ENCODE results near the gene TRPM2. TPM values are rescaled to one million over a fixed set of nuclear protein-coding genes. Genes with fewer than 3 reads are reported as not detected.

Gene TRPM2
- total RNA-seq, 4 donors from 2014 or later, result 1.0 to 3.3 (median 3.1) TPM

GRCh38 chr21:44364151-44365053, 11.0 kb downstream of the TRPM2 start:
- Histone ChIP-seq H3K27ac (no peak overlapping the region), H3K9me3 (peaks cover 0 to 24% (median 0%) of the 10 kb centered on the region in 3 donors), H3K4me3 (no peak overlapping the region), H3K36me3 (no peaks in the 10 kb centered on the region), H3K27me3 (peaks cover 74% of the 10 kb centered on the region), H3K4me1 (no peaks in the 10 kb centered on the region)
- 89 to 90% methylated on average over 2 to 12 of the region's 22 CpGs for WGBS, 2 donors (ENCODE audit: low coverage in 1 of 2)
- no peak for ATAC-seq
- TF ChIP-seq EP300 (IDR thresholded peaks at IDR 0.05) (no peak), CTCF (IDR thresholded peaks at IDR 0.05) (no peak), POLR2AphosphoS5 (IDR thresholded peaks at IDR 0.05) (no peak), POLR2A (IDR thresholded peaks at IDR 0.05) (no peak)

- peaks cover 0 to 7% (median 4%) of the 10 kb centered on the region in 3 donors for H3K4me1 ChIP-seq
- TF ChIP-seq POLR2AphosphoS5 (IDR thresholded peaks at IDR 0.05), result no peak
- TF ChIP-seq POLR2A (IDR thresholded peaks at IDR 0.05), result no peak
- TF ChIP-seq EP300 (IDR thresholded peaks at IDR 0.05), result no peak
- no peak for TF ChIP-seq CTCF (IDR thresholded peaks at IDR 0.05)
- peaks cover 0 to 24% (median 0%) of the 10 kb centered on the region in 3 donors for H3K9me3 ChIP-seq
- H3K36me3 ChIP-seq, result no peaks in the 10 kb centered on the region
- H3K27me3 ChIP-seq, result peaks cover 73% of the 10 kb centered on the region
- ATAC-seq, result no peak
- WGBS, 2 donors (ENCODE audit: low coverage in 1 of 2), result no CpG with 5 or more reads among the region's 18 CpGs
- no peak overlapping the region for H3K27ac ChIP-seq
- H3K4me3 ChIP-seq, result no peak overlapping the region
These were observed 12.0 kb downstream of the TRPM2 start for GRCh38 chr21:44365251-44365966.

- peaks cover 0 to 24% (median 0%) of the 10 kb centered on the region in 3 donors for H3K9me3 ChIP-seq
These were observed 12.7 kb downstream of the TRPM2 start for GRCh38 chr21:44365967-44366585.

GRCh38 chr21:44366586-44367211, 13.3 kb downstream of the TRPM2 start:
- Histone ChIP-seq H3K27ac (no peak overlapping the region), H3K27me3 (peaks cover 82% of the 10 kb centered on the region), H3K4me1 (peaks cover 0 to 8% (median 4%) of the 10 kb centered on the region in 3 donors), H3K4me3 (no peak overlapping the region), H3K9me3 (peaks cover 0 to 24% (median 0%) of the 10 kb centered on the region in 3 donors), H3K36me3 (no peaks in the 10 kb centered on the region)
- WGBS, 2 donors (ENCODE audit: low coverage in 1 of 2), result 91% methylated on average over 8 of the region's 28 CpGs; no CpG with 5 or more reads in 1 of the 2 donors
- no peak for ATAC-seq
- TF ChIP-seq POLR2A (IDR thresholded peaks at IDR 0.05), result no peak
- TF ChIP-seq EP300 (IDR thresholded peaks at IDR 0.05), result no peak
- TF ChIP-seq CTCF (IDR thresholded peaks at IDR 0.05), result no peak
- TF ChIP-seq POLR2AphosphoS5 (IDR thresholded peaks at IDR 0.05), result no peak

More at GRCh38 chr21:44365967-44366585, 12.7 kb downstream of the TRPM2 start:
- no peak for ATAC-seq
- H3K4me3 ChIP-seq, result no peak overlapping the region
- peaks cover 76% of the 10 kb centered on the region for H3K27me3 ChIP-seq
- H3K4me1 ChIP-seq, result peaks cover 0 to 8% (median 4%) of the 10 kb centered on the region in 3 donors
- 80 to 81% methylated on average over 9 to 14 of the region's 22 CpGs for WGBS, 2 donors (ENCODE audit: low coverage in 1 of 2)
- no peak overlapping the region for H3K27ac ChIP-seq
- no peak for TF ChIP-seq CTCF (IDR thresholded peaks at IDR 0.05)
- TF ChIP-seq POLR2A (IDR thresholded peaks at IDR 0.05), result no peak
- TF ChIP-seq EP300 (IDR thresholded peaks at IDR 0.05), result no peak
- no peak for TF ChIP-seq POLR2AphosphoS5 (IDR thresholded peaks at IDR 0.05)
- no peaks in the 10 kb centered on the region for H3K36me3 ChIP-seq
